Posterior cingulate gyrus (tissue), 11 donors: ENCODE results near the gene KCTD2.

ENCODE experiments used
- DNase-seq, 10 donors: peaks; one replicate each; pipeline versions ENCODE4 v3.0.0 to v3.0.0-alpha.2; 2020 to 2021; ENCODE audit warnings: mixed read lengths in 3 of 10
- intact Hi-C: fragments of 100-400 bp; cut with DNase I; formaldehyde crosslinking; loops from one replicate; pipeline ENCODE4 v1.15.1; 2023

KCTD2 gene

GRCh38 chr17:75088465-75089417, 41.7 kb downstream of the KCTD2 start:
- intact Hi-C loops: no loop called here
- no peak for DNase-seq

GRCh38 chr17:75090871-75091854, 44.1 kb downstream of the KCTD2 start:
- intact Hi-C loops: no loop called here
- DNase-seq: no peak

DNA sequence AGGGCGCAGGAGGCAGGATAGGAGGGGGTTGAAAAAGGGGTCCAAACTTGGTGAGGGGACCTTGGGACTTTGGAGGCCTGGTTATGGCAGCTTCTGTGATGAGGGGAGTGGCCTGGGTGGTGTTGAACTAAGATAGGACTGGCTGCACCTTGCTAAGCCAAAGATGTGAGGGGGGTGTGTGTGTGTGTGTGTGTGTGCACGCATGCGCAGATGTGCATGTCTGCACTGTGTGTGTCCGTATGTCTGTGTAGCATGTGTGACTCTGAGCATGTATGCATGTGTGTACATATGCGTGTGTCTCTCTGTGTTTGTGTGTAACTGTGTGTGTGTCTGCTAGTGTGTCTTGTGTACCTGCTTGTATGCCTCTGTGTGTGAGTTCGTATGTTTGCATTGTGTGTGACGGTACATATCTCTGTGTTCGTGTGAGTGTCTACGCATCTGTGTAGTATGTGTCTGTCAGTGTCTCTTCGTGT, 44.9 kb downstream of the KCTD2 start:
- intact Hi-C loops: no loop called here
- no peak for DNase-seq

GRCh38 chr17:75093548-75094158, 46.6 kb downstream of the KCTD2 start:
- DNase-seq: peak in 1 of 10 donors; percentile 51
- intact Hi-C loops: no loop called here

DNA sequence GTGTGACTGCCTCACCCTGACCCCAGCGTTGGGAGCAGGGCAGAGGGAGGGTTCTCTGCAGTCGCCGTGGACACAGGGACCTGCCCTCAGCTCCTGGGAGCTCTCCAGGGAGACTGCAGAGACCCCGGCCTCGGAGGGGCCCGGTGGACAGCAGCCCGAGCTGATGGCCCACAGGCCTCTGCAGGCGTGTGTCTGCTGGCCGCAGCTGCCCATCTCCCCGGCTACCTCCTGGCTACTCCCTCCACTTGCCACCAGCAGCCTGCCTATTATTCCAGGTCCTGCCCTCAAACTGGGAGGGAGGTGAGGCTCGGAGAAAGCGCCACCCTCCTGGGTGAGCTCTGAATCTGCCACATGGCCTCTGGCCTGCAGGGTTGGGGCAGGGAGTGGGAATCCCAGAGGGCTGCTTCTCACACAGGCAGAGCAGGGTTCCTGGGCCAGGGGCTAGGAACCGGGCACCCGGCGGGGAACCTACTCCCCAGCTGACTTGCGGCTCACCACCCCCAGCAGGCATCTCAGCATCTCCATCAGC, 47.9 kb downstream of the KCTD2 start:
- DNase-seq: peak in 1 of 10 donors; percentile 76

DNA sequence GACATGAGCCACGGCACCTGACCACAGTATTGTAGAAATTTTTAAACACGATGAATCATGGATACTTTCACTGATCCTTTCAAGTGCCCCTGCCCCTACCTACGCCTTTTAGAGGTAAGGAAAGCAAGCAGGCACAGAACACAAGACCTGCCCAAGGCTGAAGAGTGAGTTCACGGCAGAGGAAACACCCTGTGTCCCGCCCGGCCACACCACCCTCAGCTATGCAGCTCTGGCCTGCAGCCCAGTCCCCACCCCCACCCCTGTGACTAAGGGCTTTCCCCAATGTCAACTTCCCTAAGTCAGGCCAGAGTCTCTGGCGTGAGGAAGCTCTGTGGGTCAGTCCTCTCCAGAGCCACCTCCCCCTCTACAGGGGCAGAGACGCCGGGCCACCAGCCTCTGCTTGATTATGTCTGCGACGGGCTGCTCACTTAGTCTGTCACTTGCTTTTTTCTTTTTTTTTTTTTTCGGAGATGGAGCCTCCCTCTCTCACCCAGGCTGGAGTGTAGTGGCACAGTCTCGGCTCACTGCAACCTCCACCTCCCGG, 49.1 kb downstream of the KCTD2 start:
- intact Hi-C loops: no loop called here
- peak in 1 of 10 donors; percentile 64 for DNase-seq

More for the DNA sequence above, 47.9 kb downstream of the KCTD2 start:
- intact Hi-C loops: no loop called here

GRCh38 chr17:75097865-75098264, 50.8 kb downstream of the KCTD2 start:
- peak in 1 of 10 donors; percentile 62 for DNase-seq
- intact Hi-C loops: no loop called here

GRCh38 chr17:75098861-75099260, 51.8 kb downstream of the KCTD2 start:
- peak in 1 of 10 donors; percentile 31 for DNase-seq
- intact Hi-C loops: no loop called here

DNA sequence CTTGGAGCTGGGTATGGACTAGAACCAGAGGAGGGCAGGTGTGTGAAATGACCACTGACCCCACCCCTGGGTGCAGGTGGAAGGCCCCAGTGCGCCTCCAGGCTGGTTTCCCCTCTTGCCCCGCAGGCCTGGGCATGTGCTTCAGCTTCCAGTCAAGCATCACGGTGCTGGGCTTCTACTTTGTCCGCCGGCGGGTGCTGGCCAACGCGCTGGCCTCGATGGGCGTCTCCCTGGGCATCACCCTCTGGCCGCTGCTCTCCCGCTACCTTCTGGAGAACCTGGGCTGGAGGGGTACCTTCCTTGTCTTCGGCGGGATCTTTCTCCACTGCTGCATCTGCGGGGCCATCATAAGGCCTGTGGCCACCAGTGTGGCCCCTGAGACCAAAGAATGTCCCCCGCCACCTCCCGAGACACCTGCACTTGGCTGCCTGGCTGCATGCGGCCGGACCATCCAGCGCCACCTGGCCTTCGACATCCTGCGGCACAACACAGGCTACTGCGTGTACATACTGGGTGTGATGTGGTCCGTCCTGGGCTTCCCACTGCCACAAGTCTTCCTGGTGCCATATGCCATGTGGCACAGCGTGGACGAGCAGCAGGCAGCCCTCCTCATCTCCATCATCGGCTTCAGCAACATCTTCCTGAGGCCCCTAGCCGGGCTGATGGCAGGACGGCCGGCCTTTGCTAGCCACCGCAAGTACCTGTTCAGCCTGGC, 53.0 kb downstream of the KCTD2 start:
- DNase-seq: peak in 1 of 10 donors; percentile 58
- intact Hi-C loops: no loop called here

DNA sequence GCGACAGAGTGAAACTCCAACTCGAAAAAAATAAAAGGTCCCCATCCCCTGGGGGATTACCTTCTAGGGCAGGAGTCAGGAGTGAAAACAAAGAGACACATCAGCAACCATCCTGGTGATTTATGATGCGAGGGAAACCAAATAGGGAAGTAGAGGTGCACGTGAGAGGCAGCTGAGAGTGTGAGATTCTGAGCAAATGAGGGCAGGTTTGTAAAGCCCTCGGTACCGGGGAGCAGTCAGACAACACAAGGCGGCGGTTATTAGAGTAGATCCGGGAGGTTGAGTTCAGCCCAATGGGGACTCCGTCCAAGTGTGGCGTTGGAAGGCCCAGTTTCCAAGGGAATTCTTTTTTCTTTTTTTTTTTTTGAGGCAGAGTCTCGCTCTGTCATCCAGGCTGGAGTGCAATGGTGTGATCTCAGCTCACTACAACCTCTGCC, 55.4 kb downstream of the KCTD2 start:
- DNase-seq: peak in 1 of 10 donors; percentile 51
- intact Hi-C loops: no loop called here

DNA sequence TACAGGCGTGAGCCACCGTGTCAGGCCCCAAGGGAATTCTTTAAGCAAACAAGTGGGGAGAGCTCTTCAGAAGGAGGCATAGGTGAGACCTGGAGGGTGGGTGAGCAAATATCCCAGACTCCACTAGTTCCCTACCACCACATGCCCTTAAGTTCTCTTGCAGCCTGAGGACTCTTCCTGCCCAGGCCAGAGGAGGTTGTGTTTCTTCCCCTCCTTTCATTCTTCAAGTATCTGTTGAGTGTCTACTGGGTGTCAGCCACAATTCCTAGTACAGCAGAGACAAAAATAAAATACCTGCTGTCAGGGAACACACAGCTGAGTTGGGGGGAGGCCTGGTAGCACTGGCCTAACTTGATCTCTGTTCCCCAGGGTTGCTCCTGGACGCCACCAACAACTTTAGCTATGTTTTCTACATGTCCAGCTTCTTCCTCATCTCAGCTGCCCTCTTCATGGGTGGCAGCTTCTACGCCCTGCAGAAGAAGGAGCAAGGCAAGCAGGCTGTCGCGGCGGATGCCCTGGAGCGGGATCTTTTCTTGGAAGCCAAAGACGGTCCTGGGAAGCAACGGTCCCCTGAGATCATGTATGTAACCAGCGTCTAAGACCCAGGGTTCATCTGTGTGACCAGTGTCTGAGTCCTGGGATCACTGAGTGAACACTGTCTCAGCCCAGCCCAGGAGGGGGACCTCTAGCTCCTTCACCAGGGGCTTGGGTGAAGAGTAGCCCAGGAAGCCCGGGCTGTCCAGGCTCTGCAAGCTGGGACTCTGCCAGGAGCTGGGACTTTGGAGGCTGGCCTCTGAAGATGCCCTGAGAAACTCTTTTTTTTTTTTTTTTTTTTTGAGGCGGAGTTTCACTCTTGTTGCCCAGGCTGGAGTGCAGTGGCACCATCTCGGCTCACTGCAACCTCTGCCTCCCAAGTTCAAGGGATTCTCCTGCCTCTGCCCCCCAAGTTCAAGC, 56.9 kb downstream of the KCTD2 start:
- DNase-seq: peak in 1 of 10 donors; percentile 66
- intact Hi-C loops: no loop called here

- intact Hi-C loops: loop anchor here (5.0 kb wide), 1 partner anchor 43 kb away; no protein-coding TSS in a partner anchor
- peak in 3 of 10 donors; percentile 33 to 83 (median 36) for DNase-seq
Observed at GRCh38 chr17:75105126-75106080, 58.4 kb downstream of the KCTD2 start.

GRCh38 chr17:75108193-75108592, 61.2 kb downstream of the KCTD2 start:
- intact Hi-C loops: loop anchor here (5.0 kb wide), 1 partner anchor 46 kb away; no protein-coding TSS in a partner anchor
- no peak for DNase-seq

- intact Hi-C loops: loop anchor here (5.0 kb wide), 1 partner anchor 47 kb away; no protein-coding TSS in a partner anchor
- no peak for DNase-seq
Observed at GRCh38 chr17:75109046-75109406, 62.0 kb downstream of the KCTD2 start.

- DNase-seq: peak; percentile 82 to 99 (median 88)
Observed at GRCh38 chr17:75109407-75110233, 62.6 kb downstream of the KCTD2 start, which contains the start of gene ARMC7. TSS of gene ARMC7 (plus strand) at chr17:75109969. CDS start at chr17:75110289, 320 bp downstream.

More at GRCh38 chr17:75109407-75110233, 62.6 kb downstream of the KCTD2 start, which contains the start of gene ARMC7:
- intact Hi-C loops: loop anchor here (5.0 kb wide), 2 partner anchors 47 to 63 kb away; no protein-coding TSS in a partner anchor
